AG09319 (cell line): ENCODE data around the gene ARHGEF26.

Experiments used
- DNase-seq: peaks from one replicate; pipeline ENCODE4 v3.0.0-alpha.2; 2010; ENCODE audit warnings: low read depth; ENCODE audit errors: extremely low read depth
- TF ChIP-seq, protein P1 (sequence below): IDR thresholded peaks from 2 replicates; pipeline ENCODE4 v1.5.1; 2011; ENCODE audit warnings: low read depth, mild to moderate bottlenecking, inconsistent platforms, low read length, moderate library complexity

ARHGEF26 gene, protein sequence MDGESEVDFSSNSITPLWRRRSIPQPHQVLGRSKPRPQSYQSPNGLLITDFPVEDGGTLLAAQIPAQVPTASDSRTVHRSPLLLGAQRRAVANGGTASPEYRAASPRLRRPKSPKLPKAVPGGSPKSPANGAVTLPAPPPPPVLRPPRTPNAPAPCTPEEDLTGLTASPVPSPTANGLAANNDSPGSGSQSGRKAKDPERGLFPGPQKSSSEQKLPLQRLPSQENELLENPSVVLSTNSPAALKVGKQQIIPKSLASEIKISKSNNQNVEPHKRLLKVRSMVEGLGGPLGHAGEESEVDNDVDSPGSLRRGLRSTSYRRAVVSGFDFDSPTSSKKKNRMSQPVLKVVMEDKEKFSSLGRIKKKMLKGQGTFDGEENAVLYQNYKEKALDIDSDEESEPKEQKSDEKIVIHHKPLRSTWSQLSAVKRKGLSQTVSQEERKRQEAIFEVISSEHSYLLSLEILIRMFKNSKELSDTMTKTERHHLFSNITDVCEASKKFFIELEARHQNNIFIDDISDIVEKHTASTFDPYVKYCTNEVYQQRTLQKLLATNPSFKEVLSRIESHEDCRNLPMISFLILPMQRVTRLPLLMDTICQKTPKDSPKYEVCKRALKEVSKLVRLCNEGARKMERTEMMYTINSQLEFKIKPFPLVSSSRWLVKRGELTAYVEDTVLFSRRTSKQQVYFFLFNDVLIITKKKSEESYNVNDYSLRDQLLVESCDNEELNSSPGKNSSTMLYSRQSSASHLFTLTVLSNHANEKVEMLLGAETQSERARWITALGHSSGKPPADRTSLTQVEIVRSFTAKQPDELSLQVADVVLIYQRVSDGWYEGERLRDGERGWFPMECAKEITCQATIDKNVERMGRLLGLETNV

DNA sequence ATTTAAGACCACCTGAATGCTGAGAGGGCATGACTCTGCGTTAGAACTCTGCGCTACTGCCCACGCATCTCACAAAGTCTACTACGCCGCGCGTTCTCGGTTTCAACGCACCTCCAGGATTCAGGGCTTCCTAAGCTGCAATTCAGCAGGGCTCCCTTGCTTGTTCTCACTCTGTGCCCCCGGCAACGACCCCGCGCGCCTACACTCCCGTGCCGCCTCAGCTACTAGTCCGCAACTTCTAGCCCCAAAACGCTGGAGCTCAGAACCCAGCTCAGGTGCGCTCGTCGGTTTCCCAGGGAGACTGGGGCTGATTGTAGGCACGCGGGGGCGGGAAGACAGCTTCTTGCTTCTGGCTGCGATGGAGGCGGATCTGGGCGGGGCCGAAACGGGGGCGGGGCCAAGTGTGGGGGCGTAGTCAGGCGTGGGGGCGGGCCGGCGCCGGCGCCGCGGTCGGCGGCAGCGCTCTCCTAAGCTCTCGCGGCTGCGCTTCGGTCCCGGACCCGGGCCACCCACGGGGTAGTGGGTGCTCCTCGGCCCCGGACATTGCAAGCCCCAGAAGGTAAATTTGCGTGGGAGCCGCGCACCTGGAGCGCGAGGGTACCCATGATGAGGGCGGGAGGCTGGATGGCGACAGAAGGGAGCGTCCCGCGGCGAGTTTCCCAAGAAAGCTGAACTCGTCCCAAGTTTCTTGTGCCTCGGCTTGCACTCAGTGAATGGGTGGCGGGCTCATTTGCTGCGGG lies at the start of gene ARHGEF26:
Gene ARHGEF26 (plus strand): TSS at position 430 of the 740 bp plus-strand sequence. CDS start 603 bp downstream, outside the sequence.
- TF ChIP-seq, protein P1, sequence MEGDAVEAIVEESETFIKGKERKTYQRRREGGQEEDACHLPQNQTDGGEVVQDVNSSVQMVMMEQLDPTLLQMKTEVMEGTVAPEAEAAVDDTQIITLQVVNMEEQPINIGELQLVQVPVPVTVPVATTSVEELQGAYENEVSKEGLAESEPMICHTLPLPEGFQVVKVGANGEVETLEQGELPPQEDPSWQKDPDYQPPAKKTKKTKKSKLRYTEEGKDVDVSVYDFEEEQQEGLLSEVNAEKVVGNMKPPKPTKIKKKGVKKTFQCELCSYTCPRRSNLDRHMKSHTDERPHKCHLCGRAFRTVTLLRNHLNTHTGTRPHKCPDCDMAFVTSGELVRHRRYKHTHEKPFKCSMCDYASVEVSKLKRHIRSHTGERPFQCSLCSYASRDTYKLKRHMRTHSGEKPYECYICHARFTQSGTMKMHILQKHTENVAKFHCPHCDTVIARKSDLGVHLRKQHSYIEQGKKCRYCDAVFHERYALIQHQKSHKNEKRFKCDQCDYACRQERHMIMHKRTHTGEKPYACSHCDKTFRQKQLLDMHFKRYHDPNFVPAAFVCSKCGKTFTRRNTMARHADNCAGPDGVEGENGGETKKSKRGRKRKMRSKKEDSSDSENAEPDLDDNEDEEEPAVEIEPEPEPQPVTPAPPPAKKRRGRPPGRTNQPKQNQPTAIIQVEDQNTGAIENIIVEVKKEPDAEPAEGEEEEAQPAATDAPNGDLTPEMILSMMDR: no peak
- DNase-seq: peak; percentile 12

DNA sequence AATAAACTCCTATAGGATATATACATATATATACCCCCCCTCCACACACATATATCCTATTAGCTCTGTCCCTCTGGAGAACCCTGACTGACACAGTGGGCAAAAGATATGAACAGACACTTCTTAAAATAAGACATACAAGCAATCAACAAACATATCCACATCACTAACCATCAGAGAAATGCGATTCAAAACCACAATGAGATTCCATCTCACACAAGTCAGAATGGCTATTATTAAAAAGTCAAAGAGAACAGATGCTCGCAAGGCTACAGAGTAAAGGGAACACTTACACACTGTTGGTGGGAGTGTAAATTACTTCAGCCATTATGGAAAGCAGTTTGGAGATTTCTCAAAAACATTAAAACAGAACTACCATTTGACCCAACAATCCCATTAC lies 46.2 kb upstream of the ARHGEF26 start:
- DNase-seq: no peak
- TF ChIP-seq, protein P1: no peak

DNA sequence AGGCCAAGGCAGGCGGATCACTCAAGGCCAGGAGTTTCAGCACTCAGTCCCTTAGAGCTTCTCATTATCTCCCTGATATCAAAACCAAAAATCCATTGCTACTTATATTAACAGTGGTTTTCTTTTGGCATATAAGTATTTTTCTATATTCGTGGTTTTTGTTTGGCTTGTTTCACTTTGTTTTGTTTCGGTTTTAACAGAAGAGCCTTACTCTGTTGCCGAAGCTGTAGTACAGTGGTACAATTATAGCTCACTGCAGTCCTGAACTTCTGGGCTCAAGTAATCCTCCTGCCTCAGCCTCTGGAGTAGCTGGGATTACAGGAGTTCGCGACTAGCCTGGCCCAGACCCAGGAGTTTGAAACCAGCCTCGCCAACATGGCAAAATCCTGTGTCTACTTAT lies 42.5 kb upstream of the ARHGEF26 start:
- TF ChIP-seq, protein P1: no peak
- no peak for DNase-seq

DNA sequence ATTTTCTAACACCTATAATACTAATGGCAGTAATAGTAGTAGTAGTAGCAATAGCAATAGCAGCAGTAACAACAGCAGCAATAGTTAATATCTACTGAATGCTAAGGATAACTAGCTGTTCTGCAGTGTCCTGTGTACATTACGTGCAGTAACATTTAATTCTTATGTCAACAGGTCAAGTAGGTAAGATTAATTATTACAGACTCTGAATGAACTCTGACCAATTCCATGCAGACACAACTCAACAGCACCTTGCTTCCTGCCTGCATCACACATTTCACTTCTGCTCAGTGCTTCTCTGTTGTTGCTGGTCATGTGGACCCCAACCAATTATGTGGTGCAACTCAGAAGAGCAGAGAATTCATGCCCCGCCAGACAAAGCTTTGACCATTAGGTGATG lies 39.9 kb upstream of the ARHGEF26 start:
- no peak for DNase-seq
- TF ChIP-seq, protein P1: no peak

DNA sequence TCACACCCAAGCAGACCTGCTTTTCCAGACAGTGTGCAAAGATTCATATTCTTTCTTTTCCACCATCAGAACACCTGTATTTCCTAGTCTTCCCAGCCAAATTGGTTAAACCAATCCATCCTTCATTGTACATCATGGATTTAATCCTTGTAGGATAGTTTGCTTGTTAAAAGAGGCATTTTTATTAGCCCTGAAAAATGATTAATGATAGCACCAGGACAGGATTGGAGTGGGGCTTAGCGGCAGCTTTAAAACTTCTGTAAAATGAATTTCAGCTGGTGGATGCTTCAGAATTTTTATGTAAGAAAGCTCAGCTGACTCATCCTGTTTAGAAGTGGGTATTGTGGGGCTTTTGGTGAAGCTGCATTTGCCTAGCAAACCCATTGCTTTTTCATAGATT lies 36.1 kb upstream of the ARHGEF26 start:
- TF ChIP-seq, protein P1: no peak
- DNase-seq: no peak

DNA sequence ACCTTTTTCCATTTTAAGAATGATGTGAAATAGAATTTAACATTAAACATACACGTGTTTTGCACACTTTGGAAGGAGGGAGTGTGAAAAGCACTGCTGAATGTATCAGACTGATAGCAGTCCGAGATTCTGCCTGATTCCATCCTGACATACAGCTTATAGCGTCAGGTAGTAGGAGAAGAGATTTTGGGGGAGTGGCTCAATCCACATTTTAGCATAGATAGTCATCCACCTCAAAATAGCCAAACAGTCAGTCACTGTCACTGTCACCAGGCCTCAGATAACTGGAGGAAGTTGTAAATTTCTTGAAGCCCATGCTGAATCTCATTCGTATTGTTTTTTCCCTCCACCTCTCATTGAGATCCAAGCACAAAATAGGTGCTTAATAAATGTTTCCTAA lies 35.4 kb upstream of the ARHGEF26 start:
- TF ChIP-seq, protein P1: no peak
- no peak for DNase-seq
